Activated naive CD4-positive, alpha-beta T cell (primary cell): ENCODE results near the gene CEP57L1.
"Not testable (repeated sequence)": the region's sequence is repeated elsewhere in the genome, so short reads cannot be mapped to it uniquely, and the experiment has no call there.

Experiments
- DNase-seq, 4 experiments: peaks; one replicate each; lab custom pipeline; 2025; lab: John Stamatoyannopoulos, UW

The CEP57L1 gene

DNA sequence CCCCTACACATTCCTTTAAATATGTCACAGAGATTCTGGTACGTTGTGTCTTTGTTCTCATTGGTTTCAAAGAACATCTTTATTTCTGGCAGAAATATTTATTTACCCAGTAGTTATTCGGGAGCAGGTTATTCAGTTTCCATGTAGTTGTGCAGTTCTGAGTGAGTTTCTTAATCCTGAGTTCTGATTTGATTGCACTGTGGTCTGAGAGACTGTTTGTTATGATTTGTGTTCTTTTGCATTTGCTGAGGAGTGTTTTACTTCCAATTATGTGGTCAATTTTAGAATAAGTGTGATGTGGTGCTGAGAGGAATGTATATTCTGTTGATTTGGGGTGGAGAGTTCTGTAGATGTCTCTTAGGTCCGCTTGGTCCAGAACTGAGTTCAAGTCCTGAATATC lies 17.4 kb downstream of the CEP57L1 start:
- DNase-seq, result not testable (repeated sequence)

DNA sequence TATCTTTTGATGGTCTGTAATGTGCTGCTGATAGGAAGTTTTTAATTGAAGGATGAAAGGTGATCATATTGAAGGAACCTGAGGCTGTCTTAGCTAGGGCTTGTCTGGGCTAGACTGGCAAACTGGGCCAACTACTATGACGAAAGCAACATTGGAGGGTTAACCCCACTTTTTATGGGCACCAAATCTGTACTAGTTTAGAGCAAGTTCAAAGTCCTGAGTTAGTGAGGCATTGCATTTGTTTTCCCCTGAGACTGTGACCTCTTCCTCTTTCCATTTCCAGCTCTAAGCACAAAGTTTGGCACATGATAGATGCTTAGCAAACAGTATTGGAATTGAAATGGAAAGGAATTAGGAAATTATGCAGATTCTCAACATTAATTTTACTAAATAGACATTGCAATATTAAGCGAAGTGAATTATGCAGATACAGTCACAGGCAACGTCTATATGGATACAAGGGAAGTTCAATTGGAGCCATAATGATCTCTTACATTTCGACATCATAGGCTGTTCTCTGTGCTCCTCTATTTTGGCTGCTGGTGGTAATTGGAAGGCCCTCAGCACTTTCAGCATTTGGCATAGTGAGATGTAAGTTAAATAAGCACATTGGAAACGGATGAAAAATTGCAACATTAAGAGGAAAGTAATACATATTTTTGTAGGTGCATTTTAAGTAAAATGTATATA lies 22.2 kb downstream of the CEP57L1 start:
- no peak for DNase-seq

DNA sequence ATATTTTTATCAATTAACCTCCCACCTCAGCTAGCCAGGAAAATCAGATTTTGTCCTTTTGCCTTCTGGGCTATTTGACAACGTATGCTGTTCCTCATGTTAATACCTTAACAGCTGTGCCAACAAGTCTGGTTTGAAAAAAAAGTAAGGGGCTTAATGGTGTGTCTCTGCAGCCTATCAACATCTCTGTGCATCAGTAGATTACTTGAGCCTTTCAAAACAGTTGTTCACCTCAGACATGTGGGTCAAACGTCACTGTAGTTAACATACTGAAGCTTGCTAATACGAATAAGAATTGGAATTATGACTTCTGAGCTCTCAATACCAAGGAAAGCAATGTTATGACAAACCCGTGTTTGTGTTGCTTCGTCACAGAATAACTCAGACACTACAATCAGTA lies 23.0 kb downstream of the CEP57L1 start:
- no peak for DNase-seq

DNA sequence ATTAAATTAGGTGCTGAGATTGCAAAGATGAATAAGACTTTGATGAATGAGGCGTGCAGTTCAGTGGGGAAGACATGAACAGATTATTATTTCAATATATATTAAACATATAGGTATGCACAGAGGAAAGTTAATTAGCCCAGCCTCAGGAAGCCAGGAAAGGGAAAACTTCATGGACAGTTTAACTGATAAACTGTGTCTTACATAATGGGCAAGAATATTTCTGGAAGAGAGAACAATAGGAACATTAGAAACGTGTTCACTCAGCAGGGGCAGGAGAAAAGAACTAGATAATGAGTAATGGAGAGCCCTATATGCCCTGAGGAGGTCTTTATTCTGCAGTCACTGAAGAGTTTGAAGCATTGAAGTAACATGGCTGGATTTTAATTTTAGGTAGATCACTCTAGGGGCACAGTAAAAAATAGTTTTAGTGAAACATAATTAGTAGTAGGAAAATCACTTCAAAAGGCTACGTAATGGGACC lies 23.6 kb downstream of the CEP57L1 start:
- no peak for DNase-seq

DNA sequence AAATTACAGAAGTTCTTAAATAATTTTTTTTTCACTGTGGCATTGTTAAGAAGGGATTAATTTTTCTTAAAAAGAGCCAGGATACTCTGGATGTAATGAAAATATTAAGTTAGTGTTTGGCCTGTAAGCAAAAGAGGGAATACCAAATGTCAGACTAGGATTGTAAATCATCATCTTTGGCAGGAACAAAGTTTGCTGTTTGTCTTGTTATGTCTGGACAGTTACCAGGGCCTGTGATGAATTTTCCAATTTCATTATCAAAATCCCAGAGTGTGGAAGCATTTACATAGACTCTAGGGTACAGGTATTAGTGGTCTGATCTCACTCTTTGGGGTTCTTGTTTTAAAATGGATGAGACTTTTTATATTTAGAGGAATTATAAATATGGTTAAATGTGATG lies 26.1 kb downstream of the CEP57L1 start:
- DNase-seq, result no peak

DNA sequence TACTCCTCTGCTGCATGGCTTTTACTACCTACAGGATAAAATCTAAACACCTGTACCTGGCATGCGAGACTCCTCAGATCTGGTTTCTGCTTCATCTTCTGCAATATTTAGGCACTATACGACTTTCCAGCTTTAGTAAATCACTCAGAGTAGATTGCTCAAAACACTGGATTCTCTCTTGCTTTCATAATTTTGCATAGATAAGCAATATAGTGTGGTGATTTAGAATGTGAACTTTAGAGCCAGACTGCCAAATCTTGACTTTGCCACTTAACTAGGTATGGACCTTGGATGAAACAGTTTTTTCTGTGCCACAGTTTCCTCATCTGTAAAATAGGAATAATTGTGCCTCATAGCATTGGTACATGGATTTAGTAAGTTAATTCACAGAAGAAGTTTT lies 28.9 kb downstream of the CEP57L1 start:
- no peak for DNase-seq

DNA sequence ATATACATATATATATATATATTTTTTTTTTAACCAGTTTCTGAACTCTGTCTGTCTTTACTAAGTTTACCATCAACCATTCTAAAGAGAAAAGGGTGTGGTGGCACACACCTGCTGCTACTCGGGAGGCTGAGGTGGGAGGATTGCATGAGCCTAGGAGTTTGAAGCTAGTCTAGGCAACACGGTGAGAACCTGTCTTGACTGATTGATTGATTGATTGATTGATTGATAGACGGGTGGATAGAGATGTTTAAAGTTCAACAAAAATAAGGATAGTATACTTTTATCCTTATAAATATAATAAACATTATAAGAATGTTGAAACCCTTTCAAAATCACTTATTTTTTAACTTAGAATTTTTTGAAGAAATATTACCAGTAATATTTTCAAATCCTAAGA lies 30.2 kb downstream of the CEP57L1 start:
- no peak for DNase-seq

DNA sequence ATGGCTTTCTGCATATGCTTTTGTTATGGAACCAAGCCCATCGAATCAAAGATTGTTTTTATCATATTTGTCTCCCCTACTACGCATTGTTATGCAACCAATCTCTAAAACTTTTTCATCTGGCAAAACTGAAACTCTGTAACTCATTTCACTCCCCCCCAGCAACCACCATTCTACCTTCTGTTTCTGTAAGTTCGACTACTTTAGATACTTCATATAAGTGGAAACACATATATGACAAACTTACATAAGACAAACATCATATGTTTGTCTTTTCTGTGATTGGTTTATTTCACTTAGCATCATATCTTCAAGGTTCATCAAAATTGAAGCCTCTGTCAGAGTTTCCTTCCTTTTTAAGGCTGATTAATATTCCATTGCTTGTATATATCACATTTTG lies 34.8 kb downstream of the CEP57L1 start:
- no peak for DNase-seq

DNA sequence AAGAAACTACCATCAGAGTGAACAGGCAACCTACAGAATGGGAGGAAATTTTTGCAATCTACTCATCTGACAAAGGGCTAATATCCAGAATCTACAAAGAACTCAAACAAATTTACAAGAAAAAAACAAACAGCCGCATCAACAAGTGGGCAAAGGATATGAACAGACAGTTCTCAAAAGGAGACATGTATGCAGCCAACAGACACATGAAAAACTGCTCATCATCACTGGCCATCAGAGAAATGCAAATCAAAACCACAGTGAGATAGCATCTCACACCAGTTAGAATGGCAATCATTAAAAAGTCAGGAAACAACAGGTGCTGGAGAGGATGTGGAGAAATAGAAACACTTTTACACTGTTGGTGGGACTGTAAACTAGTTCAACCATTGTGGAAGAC lies 40.3 kb downstream of the CEP57L1 start:
- not testable (repeated sequence) for DNase-seq

DNA sequence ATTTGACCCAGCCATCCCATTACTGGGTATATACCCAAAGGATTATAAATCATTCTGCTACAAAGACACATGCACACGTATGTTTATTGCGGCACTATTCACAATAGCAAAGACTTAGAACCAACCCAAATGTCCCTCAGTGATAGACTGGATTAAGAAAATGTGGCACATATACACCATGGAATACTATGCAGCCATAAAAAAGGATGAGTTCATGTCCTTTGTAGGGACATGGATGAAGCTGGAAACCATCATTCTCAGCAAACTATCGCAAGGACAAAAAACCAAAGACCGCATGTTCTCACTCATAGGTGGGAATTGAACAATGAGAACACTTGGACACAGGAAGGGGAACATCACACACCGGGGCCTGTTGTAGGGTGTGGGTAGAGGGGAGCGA lies 40.7 kb downstream of the CEP57L1 start:
- DNase-seq, result not testable (repeated sequence)

DNA sequence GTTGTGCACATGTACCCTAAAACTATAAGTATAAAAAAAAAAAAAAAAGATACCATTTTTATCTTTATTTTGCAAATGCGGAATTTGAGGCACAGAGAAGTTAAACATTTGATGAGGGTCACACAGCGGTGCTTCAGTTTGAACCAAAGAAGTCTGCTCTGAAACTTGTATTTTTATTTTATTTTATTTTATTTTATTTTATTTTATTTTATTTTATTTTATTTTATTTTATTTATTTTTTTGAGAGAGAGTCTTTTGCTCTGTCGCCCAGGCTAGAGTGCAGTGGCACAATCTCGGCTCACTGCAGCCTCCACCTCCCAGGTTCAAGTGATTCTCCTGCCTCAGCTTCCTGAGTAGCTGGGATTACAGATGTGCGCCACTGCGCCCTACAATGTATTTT lies 41.2 kb downstream of the CEP57L1 start:
- DNase-seq, result not testable (repeated sequence)

DNA sequence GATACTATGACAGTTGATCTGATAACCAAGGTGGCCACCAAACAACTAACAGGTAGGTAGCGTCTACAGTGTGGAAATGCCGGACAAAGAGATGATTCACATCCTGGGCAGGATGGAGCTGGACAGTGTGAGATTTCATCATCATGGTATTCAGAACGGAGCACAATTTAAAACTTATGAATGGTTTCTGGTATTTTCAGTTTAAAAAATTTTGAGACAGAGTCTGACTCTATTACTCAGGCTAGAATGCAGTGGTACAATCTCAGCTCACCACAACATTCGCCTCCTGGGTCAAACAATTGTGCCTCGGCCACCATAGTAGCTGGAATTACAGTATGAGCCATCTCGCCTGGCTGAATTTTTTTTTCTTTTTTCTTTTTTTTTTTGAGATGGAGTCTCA lies 43.8 kb downstream of the CEP57L1 start:
- DNase-seq, result no peak

DNA sequence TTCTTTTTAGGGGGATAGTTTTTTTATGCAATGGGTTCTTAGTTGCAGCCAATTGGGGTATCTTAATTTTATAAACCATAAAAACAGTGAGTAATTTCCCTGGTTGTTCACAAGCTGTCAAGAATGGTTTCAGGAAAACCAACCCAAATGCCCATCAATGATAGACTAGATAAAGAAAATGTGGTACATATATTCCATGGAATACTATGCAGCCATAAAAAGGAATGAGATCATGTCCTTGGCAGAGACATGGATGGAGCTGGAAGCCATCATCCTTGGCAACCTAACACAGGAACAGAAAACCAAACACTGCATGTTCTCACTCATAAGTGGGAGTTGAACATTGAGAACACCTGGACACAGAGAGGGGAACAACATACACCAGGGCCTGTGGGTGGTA lies 46.8 kb downstream of the CEP57L1 start:
- DNase-seq, result not testable (repeated sequence)

DNA sequence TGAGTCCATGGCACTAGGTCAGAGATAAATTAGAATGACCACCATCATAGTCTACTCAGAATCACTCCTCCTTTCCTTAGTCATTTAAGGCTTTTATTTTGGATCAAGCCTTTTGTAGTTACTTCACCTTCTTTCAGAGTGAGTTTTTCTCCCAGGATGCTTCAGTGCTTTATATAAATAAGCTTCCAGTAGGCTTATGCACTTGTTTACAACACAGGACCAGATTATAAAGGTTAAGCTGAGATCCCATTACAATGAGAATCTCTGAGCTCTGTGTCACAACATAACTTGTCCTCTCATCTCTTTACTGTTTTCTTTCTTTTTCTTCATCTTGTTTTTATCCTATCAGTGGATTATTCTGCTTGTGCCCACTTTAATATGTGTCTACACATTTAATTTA lies 47.9 kb downstream of the CEP57L1 start:
- no peak for DNase-seq

DNA sequence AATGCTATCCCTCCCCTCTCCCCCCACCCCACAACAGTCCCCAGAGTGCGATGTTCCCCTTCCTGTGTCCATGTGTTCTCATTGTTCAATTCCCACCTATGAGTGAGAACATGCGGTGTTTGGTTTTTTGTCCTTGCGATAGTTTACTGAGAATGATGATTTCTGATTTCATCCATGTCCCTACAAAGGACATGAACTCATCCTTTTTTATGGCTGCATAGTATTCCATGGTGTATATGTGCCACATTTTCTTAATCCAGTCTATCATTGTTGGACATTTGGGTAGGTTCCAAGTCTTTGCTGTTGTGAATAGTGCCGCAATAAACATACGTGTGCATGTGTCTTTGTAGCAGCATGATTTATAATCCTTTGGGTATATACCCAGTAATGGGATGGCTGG lies 52.9 kb downstream of the CEP57L1 start:
- not testable (repeated sequence) for DNase-seq

DNA sequence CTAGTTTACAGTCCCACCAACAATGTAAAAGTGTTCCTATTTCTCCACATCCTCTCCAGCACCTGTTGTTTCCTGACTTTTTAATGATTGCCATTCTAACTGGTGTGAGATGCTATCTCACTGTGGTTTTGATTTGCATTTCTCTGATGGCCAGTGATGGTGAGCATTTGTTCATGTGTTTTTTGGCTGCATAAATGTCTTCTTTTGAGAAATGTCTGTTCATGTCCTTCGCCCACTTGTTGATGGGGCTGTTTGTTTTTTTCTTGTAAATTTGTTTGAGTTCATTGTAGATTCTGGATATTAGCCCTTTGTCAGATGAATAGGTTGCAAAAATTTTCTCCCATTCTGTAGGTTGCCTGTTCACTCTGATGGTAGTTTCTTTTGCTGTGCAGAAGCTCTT lies 53.4 kb downstream of the CEP57L1 start:
- not testable (repeated sequence) for DNase-seq

DNA sequence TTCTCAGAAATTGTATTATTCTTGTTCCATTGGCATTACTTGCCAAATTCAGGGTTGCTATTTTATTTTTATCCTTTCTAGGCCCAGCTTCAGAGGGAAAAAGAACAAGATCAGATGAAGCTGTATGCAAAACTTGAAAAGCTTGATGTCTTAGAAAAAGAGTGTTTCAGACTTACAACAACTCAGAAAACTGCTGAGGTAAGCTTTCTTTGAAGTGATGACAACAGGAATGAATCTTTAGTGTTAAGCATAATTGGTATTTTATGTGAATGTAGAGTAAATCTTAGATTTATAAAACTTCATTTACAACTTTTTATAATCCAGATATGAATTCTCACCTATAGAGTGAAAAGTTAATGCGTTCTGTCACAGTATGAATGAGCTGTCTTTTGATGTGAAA lies 58.4 kb downstream of the CEP57L1 start:
- DNase-seq, result no peak

DNA sequence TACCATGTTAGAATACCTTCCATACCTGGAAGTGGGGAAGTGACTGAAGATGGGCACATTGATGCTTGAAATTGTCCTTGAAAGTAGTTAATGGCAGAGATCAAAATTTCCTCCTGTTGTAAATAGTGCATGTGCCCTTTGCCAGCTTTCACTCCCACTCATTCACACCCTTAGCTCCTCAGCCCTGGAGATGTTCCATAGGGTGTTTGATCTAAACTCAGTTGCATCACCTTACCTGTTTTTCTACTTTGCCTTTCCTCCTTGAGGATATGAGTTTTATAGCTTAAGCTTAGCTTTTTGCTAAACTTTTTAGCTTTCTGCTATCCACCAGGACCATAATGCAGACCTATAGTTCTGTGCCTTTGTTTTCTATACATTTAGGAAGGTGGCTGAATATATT lies 69.0 kb downstream of the CEP57L1 start:
- no peak for DNase-seq

DNA sequence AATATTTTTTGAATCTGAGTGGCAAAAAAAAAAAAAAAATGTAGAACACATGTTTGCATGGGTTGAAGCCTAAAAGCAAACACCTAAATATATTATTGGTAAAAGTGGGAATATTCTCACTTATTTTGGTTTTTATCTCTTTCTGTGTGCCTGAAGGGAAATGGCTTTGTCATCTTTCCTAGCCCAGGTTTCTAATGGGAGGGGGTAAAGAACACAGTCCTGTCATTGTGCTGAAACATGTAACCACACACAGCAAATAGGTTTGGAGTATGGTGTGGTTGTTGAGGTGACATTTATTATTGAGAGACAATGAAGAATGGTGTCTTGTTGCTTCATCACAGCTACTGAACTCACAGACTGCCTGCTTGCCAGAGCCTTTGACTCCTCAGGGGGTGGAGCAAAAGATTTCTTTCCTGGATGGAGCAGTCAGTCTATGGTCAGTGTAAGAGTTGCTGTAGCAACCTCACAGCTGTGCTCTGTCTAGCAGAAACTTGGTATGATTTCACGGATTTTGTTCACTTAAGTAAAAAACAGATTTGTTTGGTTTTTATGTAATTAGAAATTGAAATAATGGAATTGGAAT lies 70.2 kb downstream of the CEP57L1 start:
- DNase-seq, result no peak

DNA sequence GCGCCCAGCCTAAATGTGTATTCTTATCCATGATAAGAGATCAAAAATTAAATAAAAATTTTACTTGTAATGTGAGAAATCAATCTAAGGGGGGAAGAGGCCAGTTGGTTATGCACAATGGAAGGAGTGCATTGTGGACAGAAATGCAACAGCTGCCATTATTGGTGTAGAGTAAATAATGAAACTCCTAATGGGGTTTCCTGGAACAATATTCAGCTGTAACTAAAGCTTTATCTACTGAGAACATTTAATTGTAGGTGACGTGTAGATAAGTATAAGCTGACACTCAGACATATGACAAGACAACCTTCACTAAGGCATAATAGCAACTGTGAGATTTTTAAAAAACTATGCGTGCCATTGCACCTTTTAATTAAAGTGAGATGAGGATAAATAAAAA lies 71.4 kb downstream of the CEP57L1 start:
- no peak for DNase-seq

DNA sequence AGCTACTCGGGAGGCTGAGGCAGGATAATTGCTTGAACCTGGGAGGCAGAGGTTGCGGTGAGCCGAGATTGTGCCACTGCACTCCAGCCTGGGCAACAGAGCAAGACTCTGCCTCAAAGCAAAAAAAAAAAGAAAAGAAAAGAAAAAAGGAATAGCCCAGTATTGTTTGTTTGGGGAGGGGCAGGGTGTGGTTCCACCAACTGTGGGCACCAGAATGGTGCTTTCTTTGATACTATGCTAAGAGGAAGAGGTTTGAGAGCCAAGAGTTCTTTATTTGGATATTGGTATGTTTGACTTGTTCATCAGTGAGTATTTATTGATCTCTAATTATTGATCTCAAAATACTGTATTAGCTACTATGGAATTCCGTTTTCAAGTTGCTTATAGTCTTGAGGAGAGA lies 72.3 kb downstream of the CEP57L1 start:
- no peak for DNase-seq

DNA sequence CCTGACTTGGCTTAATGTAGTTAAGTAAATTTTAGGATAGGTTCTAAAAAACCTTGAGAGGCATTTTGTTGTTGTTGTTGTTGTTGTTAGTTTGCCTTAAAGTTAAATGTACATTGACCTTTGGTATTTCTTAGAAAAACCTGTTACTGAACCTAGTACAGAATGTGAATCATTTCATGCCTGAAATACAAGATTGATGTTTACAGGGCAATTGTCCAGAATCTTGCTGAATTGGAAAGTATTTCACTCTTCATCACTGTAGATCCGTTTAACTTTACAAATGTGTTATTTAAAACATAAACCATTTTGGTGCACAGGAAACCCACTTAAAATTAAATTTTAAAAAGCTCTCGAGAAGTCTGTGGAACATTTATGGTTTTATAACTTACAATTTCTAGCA lies 75.0 kb downstream of the CEP57L1 start:
- no peak for DNase-seq

DNA sequence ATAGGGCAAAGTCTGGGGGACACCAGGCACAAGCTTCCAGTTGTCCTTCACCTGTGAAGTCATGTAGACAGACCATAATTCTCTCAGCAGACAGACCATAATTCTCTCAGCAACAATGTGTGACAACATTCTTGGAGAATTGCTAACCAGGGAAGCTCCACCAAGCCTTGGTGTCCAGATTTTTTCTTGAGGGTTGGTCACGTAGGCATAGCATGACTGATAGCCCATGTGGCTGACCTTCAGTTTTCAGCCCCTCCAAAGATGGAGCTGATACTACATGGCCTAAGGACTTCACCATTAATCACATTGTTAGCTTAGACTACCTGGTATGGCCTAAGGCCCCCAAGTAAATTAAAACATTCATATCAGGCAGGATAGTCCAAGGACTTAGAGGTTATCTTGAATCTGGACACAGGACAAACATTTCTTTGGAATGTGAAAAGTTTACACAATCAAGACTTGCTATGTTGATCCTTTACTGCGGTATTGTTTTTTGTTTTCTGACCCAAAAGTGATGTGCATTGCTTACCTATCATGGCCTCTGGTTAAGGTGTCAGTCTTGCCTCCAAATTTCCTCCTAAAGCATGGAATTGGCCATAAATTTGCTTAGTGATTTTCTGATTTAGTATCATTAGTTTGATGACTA lies 76.9 kb downstream of the CEP57L1 start:
- DNase-seq, result no peak

DNA sequence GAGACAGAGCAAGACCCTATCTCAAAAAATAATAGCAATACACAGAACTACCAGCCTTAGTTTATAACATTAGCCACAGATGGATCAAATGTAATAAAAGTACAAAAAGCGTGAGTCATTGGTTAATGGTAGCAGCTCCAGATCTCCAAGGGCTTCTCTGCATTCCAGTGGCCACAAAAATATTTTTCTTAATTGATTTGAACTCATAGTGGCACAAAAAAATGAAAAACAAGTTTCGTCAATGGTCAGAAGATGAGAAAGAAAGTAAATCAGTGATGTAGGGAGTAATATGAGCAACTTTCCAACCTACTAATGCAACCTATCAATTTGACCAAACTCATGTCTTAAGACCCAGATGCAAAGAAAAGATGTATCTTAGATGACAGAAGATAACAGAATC lies 79.6 kb downstream of the CEP57L1 start:
- DNase-seq, result no peak
